ENCODE results near the gene OVOL3. TPM values are rescaled to one million over a fixed set of nuclear protein-coding genes. Genes with fewer than 3 reads are reported as not detected.

Gene OVOL3
- total RNA-seq, 4 donors from 2014 or later, result not detected

GRCh38 chr19:36079389-36079945 lies 31.5 kb upstream of the OVOL3 start:
- DNase-seq (ENCODE audit: low spot score), result no peak

GRCh38 chr19:36081385-36081784 lies 29.6 kb upstream of the OVOL3 start:
- no peak for ATAC-seq (ENCODE audit: low FRiP score)
- DNase-seq (ENCODE audit: low spot score), result no peak

More at GRCh38 chr19:36079389-36079945, 31.5 kb upstream of the OVOL3 start:
- no peak for TF ChIP-seq CTCF (IDR thresholded peaks at IDR 0.05)
- no peak for ATAC-seq (ENCODE audit: low FRiP score)

GRCh38 chr19:36081894-36082293 lies 29.0 kb upstream of the OVOL3 start:
- no peak for TF ChIP-seq CTCF (IDR thresholded peaks at IDR 0.05)
- DNase-seq (ENCODE audit: low spot score) (no peak), ATAC-seq (ENCODE audit: low FRiP score) (no peak)

More at GRCh38 chr19:36081385-36081784, 29.6 kb upstream of the OVOL3 start:
- TF ChIP-seq CTCF (IDR thresholded peaks at IDR 0.05), result no peak

- no peak for TF ChIP-seq CTCF (IDR thresholded peaks at IDR 0.05)
These were observed 28.0 kb upstream of the OVOL3 start for GRCh38 chr19:36082916-36083315.

GRCh38 chr19:36084231-36085009 lies 26.5 kb upstream of the OVOL3 start:
- DNase-seq (ENCODE audit: low spot score) (no peak), ATAC-seq (ENCODE audit: low FRiP score) (no peak)
- TF ChIP-seq CTCF (IDR thresholded peaks at IDR 0.05), result no peak

More at GRCh38 chr19:36082916-36083315, 28.0 kb upstream of the OVOL3 start:
- DNase-seq (ENCODE audit: low spot score) (no peak), ATAC-seq (ENCODE audit: low FRiP score) (no peak)

- no peak for ATAC-seq (ENCODE audit: low FRiP score)
- no peak for DNase-seq (ENCODE audit: low spot score)
- no peak for TF ChIP-seq CTCF (IDR thresholded peaks at IDR 0.05)
These were observed 24.6 kb upstream of the OVOL3 start for GRCh38 chr19:36086326-36086725.

- ATAC-seq (ENCODE audit: low FRiP score) (no peak), DNase-seq (ENCODE audit: low spot score) (no peak)
- no peak for TF ChIP-seq CTCF (IDR thresholded peaks at IDR 0.05)
These were observed 21.1 kb upstream of the OVOL3 start for GRCh38 chr19:36089847-36090246.
